ENCODE data around the gene CABLES1. TPM values are rescaled to one million over a fixed set of nuclear protein-coding genes. Genes with fewer than 3 reads are reported as not detected.

The CABLES1 gene
- total and polyA plus RNA-seq, 2 of the 8 experiments (the other 6 are each of a cell fraction or from before 2014, with no cell fraction given), result 9.2 to 26.4 TPM

GRCh38 chr18:23203891-23204432, 68.7 kb downstream of the CABLES1 start (continued):
- TF ChIP-seq SIRT6 (IDR thresholded peaks at IDR 0.05; ENCODE audit: low read length) (no peak), CHD2 (IDR thresholded peaks at IDR 0.05; ENCODE audit: low read length) (no peak), KDM4A (IDR thresholded peaks at IDR 0.05; ENCODE audit: low read depth, low read length, severe bottlenecking) (no peak), SP2 (IDR thresholded peaks at IDR 0.05; ENCODE audit: low read length) (no peak)
